ENCODE measurements around the gene ADAM22.

ADAM22 gene

DNA sequence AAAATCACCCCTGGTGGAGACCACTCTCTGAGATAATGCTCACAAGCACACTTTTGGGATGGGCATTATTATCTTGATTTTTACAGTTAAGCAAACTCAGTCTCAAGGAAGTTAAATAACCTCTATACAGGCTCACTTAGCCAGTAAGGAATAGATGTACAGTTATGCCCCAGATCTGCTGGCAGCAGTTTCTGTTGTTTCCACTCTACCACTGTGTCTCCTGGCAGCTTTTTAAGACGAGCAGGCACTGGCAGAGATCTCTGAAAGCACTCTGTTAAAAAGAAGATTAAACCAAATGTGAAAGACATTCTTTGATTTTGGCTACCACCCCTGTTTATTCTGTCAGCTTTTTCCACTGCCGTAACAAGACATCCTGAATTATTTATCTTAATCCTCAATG is 212.6 kb downstream of the ADAM22 start:
- no peaks in the 10 kb centered on the region for H3K36me3 ChIP-seq (ENCODE audit: low read depth)

DNA sequence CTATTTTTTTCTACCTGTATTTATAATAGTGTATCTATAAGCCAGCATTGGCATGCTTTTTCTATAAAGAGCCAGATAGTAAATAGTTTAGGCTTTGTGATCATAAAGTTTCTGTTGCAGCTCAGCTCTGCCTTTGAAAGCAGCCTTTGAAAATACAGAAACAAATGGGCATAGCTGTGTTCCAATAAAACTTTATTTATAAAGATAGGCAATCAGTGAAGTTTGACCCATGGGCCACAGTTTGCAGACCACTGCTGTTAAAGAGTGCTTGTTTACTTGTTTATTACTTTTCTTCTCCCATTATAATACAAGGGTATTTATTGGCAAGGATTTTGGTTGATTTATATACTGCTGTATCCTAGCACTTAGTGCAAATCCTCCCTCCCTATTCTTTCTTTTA is 213.3 kb downstream of the ADAM22 start:
- Histone ChIP-seq H3K27ac (ENCODE audit: poor library complexity, severe bottlenecking) (no peak overlapping the region), H3K4me1 (ENCODE audit: insufficient read depth, poor library complexity, severe bottlenecking) (no peaks in the 10 kb centered on the region), H3K36me3 (ENCODE audit: low read depth) (no peaks in the 10 kb centered on the region), H3K4me3 (ENCODE audit: severe bottlenecking) (no peak overlapping the region), H3K9me3 (ENCODE audit: severe bottlenecking) (no peaks in the 10 kb centered on the region), H3K27me3 (ENCODE audit: insufficient read depth, poor library complexity, severe bottlenecking) (peaks cover 3% of the 10 kb centered on the region)
- TF ChIP-seq, protein P1, sequence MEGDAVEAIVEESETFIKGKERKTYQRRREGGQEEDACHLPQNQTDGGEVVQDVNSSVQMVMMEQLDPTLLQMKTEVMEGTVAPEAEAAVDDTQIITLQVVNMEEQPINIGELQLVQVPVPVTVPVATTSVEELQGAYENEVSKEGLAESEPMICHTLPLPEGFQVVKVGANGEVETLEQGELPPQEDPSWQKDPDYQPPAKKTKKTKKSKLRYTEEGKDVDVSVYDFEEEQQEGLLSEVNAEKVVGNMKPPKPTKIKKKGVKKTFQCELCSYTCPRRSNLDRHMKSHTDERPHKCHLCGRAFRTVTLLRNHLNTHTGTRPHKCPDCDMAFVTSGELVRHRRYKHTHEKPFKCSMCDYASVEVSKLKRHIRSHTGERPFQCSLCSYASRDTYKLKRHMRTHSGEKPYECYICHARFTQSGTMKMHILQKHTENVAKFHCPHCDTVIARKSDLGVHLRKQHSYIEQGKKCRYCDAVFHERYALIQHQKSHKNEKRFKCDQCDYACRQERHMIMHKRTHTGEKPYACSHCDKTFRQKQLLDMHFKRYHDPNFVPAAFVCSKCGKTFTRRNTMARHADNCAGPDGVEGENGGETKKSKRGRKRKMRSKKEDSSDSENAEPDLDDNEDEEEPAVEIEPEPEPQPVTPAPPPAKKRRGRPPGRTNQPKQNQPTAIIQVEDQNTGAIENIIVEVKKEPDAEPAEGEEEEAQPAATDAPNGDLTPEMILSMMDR (IDR thresholded peaks at IDR 0.05; ENCODE audit: poor library complexity, severe bottlenecking) = no peak
- ATAC-seq (ENCODE audit: low read depth) = no peak
- DNase-seq (ENCODE audit: low spot score) = no peak

More for the DNA sequence above, 212.6 kb downstream of the ADAM22 start:
- Histone ChIP-seq H3K4me1 (ENCODE audit: insufficient read depth, poor library complexity, severe bottlenecking) (no peaks in the 10 kb centered on the region), H3K27me3 (ENCODE audit: insufficient read depth, poor library complexity, severe bottlenecking) (peaks cover 3% of the 10 kb centered on the region), H3K4me3 (ENCODE audit: severe bottlenecking) (no peak overlapping the region), H3K9me3 (ENCODE audit: severe bottlenecking) (no peaks in the 10 kb centered on the region), H3K27ac (ENCODE audit: poor library complexity, severe bottlenecking) (no peak overlapping the region)
- TF ChIP-seq, protein P1 (IDR thresholded peaks at IDR 0.05; ENCODE audit: poor library complexity, severe bottlenecking) = no peak
- ATAC-seq (ENCODE audit: low read depth) (no peak), DNase-seq (ENCODE audit: low spot score) (no peak)

DNA sequence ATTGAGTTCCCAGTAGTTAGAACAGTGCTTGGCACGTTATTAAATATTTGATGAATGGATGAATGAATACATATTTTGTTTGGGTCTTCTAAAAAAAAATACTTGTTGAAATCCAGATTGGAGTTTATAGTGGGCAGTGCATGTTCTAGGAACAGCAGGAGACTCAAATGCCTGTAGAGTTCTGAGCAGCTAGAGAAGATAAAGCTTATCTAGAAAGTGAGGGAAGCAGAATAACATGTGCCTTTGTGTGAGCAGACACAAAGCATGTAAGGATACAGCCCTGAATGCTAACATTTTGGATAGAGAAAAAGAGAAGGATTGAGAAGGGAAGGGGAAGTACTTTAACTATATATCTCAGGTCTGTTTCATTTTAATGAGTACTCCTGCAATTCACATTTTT is 213.9 kb downstream of the ADAM22 start:
- Histone ChIP-seq H3K27me3 (ENCODE audit: insufficient read depth, poor library complexity, severe bottlenecking) (peaks cover 3% of the 10 kb centered on the region), H3K9me3 (ENCODE audit: severe bottlenecking) (no peaks in the 10 kb centered on the region), H3K36me3 (ENCODE audit: low read depth) (no peaks in the 10 kb centered on the region), H3K4me1 (ENCODE audit: insufficient read depth, poor library complexity, severe bottlenecking) (no peaks in the 10 kb centered on the region), H3K27ac (ENCODE audit: poor library complexity, severe bottlenecking) (no peak overlapping the region), H3K4me3 (ENCODE audit: severe bottlenecking) (no peak overlapping the region)
- ATAC-seq (ENCODE audit: low read depth) = no peak
- DNase-seq (ENCODE audit: low spot score) = no peak
- TF ChIP-seq, protein P1 (IDR thresholded peaks at IDR 0.05; ENCODE audit: poor library complexity, severe bottlenecking) = no peak

DNA sequence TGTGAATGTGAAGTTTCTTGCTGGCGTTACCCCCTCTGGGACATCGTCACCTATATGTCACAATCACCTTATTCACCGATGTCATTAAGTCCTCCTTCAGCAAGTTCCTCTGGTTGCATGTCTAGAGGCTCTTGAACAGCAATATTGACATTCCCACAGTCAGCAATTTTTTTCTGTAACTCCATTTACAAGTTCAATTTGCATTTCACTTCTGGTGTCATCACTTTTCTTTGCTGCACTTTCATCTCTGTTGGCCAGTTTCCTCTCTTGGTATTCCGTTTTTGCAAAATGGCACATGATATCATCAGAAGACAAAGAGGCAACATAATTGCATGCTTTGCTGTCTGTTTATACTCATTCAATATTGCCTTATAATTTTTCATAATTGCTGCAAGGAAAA is 216.0 kb downstream of the ADAM22 start:
- no peak overlapping the region for H3K27ac ChIP-seq (ENCODE audit: poor library complexity, severe bottlenecking)
- DNase-seq (ENCODE audit: low spot score) = no peak
- ATAC-seq (ENCODE audit: low read depth) = no peak
- H3K27me3 ChIP-seq (ENCODE audit: insufficient read depth, poor library complexity, severe bottlenecking) = no peaks in the 10 kb centered on the region
- H3K36me3 ChIP-seq (ENCODE audit: low read depth) = no peaks in the 10 kb centered on the region
- no peaks in the 10 kb centered on the region for H3K4me1 ChIP-seq (ENCODE audit: insufficient read depth, poor library complexity, severe bottlenecking)
- no peaks in the 10 kb centered on the region for H3K9me3 ChIP-seq (ENCODE audit: severe bottlenecking)
- TF ChIP-seq, protein P1 (IDR thresholded peaks at IDR 0.05; ENCODE audit: poor library complexity, severe bottlenecking) = no peak
- H3K4me3 ChIP-seq (ENCODE audit: severe bottlenecking) = no peak overlapping the region

GRCh38 chr7:88151119-88151790 is 217.2 kb downstream of the ADAM22 start:
- H3K36me3 ChIP-seq (ENCODE audit: low read depth) = no peaks in the 10 kb centered on the region
- H3K4me1 ChIP-seq (ENCODE audit: insufficient read depth, poor library complexity, severe bottlenecking) = peaks cover 4% of the 10 kb centered on the region
- H3K27me3 ChIP-seq (ENCODE audit: insufficient read depth, poor library complexity, severe bottlenecking) = no peaks in the 10 kb centered on the region
- DNase-seq (ENCODE audit: low spot score) = no peak
- H3K9me3 ChIP-seq (ENCODE audit: severe bottlenecking) = no peaks in the 10 kb centered on the region
- no peak for ATAC-seq (ENCODE audit: low read depth)
- no peak overlapping the region for H3K4me3 ChIP-seq (ENCODE audit: severe bottlenecking)
- no peak overlapping the region for H3K27ac ChIP-seq (ENCODE audit: poor library complexity, severe bottlenecking)
- TF ChIP-seq, protein P1 (IDR thresholded peaks at IDR 0.05; ENCODE audit: poor library complexity, severe bottlenecking) = no peak
